Stromal cell of bone marrow (primary cell): ENCODE data around the gene SRSF7.
"Not testable (repeated sequence)": the region's sequence is repeated elsewhere in the genome, so short reads cannot be mapped to it uniquely, and the experiment has no call there.

ENCODE experiments used
- DNase-seq: peaks from one replicate; pipeline ENCODE4 v3.0.0-alpha.2; 2012; ENCODE audit warnings: low read depth

Gene SRSF7

GRCh38 chr2:38731684-38732221, 19.4 kb downstream of the SRSF7 start:
- DNase-seq: no peak

DNA sequence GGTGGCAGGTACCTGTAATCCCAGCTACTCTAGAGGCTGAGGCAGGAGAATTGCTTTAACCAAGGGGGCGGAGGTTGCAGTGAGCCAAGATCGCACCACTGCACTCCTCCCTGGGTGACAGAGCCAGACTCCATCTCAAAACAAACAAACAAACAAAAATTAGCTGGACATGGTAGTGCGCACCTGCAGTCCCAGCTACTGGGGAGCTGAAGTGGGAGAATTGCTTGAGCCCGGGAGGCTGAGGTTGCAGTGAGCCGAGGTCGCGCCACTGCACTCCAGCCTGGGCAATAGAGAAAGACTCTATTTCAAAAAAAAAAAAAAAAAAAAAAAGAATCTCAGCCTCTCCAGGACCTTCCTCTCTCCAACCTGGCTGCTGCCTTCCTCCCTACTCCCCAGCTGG, 20.1 kb downstream of the SRSF7 start:
- DNase-seq: no peak

DNA sequence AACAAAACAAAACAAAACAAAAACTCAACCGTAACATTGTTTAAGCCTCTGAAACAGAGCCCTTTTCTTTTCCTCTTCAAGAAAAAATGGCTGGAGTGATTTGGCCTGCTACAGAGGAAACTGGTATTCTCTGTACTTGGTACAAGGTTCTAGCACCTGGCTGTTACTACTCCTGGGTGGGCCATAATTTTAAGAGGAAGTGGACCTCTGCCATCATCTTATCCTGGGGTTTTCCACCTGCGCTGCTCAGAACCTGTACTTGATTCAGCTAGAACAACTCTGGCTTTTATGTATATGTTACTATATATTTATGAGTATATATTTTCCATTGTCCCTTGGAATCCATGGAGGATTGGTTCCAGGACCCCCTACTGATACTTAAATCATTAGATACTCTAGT, 22.5 kb downstream of the SRSF7 start:
- no peak for DNase-seq

DNA sequence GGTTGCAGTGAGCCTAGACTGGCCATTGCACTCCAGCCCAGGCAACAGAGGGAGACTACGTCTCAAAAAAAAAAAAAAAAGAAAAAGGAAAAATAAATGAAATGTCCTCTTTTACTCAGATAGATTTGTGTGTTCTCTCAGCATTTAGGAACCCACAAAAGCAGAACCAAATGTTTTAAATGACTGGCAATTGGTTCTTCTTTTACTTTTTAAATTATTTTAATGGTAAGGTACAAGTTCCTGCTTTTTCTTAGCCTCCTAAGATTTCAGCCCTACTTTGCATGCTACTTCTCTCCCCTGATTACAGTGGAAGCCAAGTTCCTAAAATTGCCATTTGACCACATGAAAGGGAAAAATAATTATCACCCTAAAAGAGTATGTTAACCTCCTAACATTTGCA, 23.5 kb downstream of the SRSF7 start:
- DNase-seq: no peak

DNA sequence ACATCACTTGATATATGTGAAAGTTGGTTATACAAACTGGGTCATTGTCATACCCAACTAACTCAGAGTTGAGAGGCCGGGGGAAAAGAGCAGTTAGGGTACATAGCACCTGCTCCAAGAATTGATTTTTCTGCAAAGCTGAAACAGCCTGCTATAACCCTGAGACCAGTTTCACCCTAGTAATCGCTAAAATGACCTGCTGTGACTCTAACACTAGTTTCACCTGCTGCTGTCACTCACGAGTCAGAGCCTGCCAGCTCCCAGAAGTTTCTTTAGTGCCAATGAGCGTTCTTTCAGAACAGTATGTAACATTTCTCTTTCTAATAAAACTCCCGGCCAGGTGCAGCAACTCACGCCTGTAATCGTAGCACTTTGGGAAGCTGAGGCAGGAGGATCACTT, 28.0 kb downstream of the SRSF7 start:
- DNase-seq: no peak

- no peak for DNase-seq
Observed at GRCh38 chr2:38722271-38723061, 28.7 kb downstream of the SRSF7 start.

- DNase-seq: peak; percentile 91
Observed at GRCh38 chr2:38720613-38721241, 30.4 kb downstream of the SRSF7 start.

DNA sequence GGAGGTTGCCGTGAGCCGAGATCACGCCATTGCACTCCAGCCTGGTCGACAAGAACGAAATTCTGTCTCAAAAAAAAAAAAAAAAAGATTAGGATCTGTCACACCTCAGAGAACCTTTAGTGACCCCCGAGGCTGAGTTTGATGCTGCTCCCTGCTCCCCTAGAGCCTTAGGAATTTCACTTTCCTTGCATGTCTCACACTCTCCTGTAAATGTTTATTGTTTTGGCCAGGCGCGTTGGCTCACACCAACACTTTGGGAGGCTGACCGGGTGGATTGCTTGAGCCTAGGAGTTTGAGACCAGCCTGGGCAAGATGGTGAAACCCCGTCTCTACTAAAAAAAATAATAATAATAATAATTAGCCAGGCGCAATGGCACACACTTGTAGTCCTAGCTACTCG, 31.5 kb downstream of the SRSF7 start:
- no peak for DNase-seq

DNA sequence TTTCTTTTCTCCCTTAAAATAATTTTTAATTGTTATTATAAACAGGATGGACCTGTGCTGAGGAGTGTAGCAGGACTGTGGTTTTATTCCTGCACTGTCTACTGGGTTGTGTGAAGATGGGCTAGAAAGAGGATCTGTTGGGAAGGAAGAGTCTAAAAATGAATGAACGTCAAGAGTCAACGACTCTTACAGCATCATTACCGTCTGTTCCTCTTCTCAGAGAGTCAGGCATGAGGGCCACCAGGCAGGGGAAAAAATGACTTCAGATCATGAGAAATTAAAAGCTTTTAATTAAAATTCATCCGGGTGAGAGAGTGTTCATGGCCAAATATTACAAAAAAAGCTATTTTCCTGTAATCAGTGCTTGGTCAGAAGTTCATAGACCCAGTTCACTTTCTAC, 32.6 kb downstream of the SRSF7 start:
- DNase-seq: no peak

DNA sequence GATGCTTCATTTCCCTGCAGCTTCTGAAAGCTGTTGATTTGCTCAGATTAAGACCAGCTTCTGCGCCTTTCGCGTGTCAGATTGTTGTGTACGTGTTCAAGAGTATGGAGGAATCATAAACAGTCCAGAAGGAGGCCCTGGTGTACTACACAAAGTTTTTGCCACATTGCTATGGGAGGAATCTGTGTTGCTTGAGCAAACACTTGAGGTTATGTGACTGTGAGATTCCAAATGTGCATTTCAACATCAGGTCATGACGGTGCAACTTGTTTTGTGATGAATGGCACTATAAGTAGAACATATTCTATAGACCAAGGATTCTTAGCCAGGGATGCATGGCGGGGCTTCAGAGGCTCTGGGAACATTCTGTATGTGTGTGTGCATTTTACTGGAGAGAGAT, 35.0 kb downstream of the SRSF7 start:
- DNase-seq: peak; percentile 49

- not testable (repeated sequence) for DNase-seq
Observed at GRCh38 chr2:38714941-38715340, 36.2 kb downstream of the SRSF7 start.

DNA sequence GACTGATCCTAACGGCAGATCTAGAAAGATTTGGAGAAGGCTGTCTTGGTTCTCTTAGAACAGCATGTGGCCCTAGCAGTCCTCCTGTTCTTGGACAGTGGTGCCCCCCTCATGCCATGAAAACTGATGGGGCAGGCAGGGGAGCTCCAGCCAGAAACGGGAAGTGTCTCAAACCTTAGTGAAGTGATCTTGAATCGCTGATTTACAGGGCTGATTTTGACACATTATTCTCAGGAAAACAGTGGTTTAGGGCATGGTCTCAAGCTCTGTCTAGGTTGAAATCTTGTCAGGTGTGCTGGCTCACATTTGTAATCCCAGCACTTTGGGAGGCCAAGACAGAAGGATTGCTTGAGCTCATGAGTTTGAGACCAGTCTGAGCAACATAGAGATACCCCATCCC, 37.8 kb downstream of the SRSF7 start:
- DNase-seq: no peak

DNA sequence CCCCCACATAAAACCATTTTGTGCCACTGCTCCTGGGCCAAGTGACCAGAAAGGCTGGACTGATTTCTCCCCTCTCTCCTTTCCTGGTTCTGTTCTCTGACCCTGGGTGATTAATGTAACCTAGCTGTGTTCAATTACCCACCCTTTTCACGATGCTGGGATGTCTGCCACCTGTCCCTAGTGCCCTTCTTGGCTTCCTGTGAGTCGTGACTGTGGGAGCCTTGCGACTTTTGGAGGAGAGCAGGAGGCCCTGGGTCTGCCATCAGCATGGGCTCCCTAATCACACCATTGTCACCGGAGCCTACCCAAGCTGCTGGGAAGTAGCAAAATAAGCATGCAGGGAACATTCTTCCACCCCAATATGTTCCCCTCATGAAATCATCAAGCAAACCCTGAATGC, 38.3 kb downstream of the SRSF7 start:
- no peak for DNase-seq

DNA sequence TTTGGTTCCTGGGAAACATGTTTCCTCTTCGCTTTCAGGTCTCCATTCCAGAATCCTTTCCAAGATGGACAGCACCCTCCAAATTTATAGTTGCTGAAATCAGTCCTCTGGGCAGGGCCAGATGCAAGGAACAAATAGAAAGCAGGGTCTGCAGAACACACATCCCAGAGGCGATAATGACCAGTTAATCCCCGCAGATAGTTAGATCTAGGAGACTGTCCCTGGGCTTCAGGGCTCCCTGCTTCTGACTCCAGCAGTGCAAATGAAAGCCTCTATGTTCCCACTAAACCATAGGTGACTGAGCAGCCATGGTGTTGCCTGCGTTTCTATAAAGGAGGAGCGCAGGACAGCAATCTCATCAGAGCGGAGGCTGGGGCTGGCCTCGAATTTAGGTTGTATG, 38.7 kb downstream of the SRSF7 start:
- DNase-seq: no peak

DNA sequence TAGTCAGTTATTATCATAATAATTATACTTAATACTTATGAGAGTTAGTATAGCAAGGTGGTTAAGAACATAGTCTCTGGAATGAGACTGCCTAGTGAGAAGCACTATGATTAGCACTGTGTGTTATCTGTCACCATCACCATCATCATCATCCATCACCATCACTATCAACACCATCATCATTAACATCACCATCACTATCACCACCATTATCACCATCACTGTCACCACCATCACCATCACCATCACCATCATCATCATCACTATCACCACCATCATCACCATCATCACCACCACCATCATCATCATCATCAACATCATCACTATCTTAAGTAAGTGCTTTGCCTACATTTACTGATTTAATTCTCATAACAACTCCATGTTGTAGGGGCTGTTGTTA, 39.6 kb downstream of the SRSF7 start:
- DNase-seq: no peak

DNA sequence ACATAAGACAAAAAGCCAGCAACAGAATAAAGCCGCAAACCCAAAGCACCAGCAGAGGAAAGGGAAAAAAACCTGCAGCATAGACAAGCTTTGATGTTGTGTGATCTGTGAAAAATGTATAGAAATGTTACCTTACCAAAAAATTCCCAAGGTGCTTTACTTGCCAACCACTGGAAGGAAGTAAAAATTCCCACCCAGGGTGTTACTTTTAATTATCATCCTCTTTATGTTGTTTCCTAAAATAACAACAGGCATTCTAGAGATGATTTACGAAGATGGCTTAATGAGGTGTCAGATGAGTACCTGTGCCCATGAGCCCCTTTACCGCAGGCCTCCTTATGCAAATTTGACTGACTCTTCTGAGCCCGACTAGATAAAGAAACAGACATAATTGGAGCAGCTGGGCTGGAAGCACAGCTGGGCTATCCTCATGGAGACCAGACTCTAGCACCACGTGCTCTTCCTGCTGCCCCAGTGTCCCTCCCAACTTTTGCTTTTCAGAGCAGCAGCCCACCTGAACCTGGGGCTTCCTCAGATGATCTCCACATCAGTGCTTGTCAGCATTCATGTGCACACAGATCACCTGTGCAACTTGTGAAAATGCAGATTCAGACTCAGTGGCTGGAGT, 41.5 kb downstream of the SRSF7 start:
- DNase-seq: no peak

DNA sequence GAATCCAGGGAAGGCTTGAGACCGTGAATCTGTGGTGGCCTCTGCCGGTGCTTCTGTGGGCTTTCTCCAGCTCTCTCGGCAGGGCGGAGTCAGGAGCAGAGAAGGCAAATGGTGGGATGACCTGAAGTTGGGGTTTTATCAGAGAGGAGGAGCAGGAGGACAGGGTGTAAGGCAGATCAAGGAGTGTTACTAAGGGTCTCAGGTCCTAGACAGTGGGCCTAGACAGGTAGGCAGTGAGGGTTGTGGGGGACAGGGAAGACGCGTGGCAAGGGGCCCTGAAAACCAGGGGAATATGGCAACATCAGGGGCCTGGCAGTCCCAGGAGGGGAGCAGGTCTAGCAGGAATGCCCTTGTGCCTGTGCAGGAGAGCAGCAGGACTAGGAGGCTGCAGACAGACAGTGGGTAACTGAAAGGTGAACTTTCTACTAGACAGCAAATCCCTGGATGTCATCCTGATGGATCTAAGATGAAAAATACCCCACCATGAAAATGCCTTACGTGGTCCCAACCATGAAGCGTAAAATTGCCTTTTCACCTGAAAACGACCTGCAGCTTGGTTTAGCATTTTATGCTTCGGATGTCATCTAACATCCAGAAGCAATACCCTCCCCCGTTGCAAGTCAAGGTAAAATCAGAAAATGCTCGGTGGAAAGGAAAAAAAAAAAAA, 42.1 kb downstream of the SRSF7 start:
- DNase-seq: no peak

DNA sequence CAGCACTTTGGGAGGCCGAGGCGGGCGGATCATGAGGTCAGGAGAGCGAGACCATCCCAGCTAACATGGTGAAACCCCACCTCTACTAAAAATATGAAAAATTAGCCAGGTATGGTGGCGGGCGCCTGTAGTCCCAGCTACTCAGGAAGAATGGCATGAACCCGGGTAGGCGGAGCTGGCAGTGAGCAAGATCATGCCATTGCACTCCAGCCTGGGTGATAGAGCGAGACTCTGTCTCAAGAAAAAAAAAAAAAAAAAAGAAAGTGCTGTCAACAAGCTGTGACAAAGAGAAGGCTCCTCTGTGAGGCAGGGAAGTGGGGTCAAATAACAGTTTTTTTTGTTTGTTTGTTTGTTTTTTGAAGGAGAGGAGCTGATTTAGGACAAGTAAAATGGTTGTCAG, 42.7 kb downstream of the SRSF7 start:
- DNase-seq: not testable (repeated sequence)

GRCh38 chr2:38706846-38707345, 44.3 kb downstream of the SRSF7 start:
- no peak for DNase-seq

- peak; percentile 49 for DNase-seq
Observed at GRCh38 chr2:38704664-38705063, 46.5 kb downstream of the SRSF7 start.

- not testable (repeated sequence) for DNase-seq
Observed at GRCh38 chr2:38703336-38703735, 47.8 kb downstream of the SRSF7 start.

DNA sequence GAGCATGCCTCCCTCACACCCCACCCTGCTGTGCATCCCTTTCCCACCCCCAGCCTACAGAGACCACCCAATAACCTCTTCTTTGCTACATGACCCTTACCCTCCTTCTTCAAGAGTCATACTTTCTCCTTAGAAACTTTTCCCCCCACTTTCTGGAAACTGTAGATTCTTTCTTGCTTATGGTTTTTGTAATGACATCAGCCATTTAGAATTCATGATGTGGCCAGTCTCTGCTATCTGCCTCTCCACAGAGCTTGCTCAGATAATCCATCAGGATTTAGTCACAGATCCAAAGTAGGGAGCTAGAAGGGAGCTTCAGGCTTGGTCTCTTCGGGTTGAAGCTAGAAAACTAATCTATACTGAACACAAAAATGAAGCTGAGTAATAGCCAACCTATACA, 48.7 kb downstream of the SRSF7 start:
- DNase-seq: peak; percentile 86
